Right renal cortex interstitium (tissue), 3 donors: ENCODE data around the gene MRPL36. TPM values are rescaled to one million over a fixed set of nuclear protein-coding genes. Genes with fewer than 3 reads are reported as not detected.

Source experiments
- DNase-seq, 3 donors: peaks; one replicate each; pipeline ENCODE4 v3.0.0-alpha.2; 2013; ENCODE audit warnings: low read depth in 3 of 3, low spot score in 2 of 3
- polyA plus RNA-seq, 3 donors: library from polyadenylated mRNA; unstranded; fragments of 120-200 nt; gene quantifications; one replicate each; pipeline ENCODE4 v1.2.1, GENCODE V29; 2013; ENCODE audit not compliant: insufficient read length in 3 of 3

Gene MRPL36
- polyA plus RNA-seq, 3 donors, result 36.6 to 44.6 (median 42.1) TPM

- DNase-seq, result no peak
Observed at GRCh38 chr5:1754531-1755220, 45.0 kb downstream of the MRPL36 start.

DNA sequence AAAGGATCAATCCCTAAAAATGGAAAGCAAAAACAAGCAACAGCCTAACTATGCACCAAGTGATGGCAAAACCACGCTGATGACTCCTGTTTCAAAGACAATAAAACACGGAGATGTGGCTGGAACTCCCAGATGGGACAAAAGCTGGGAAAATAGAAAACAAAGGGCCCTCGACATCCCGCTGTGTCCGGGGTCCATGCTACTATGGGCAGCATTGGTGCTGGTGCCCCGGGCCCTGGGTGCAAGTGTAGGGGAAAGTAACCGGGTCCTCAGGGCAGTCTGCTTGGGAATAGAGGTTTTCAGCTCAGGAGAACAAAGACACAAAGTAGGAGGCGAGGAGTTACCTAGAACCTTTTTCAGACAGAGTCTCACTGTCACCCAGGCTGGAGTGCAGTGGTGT is 46.1 kb downstream of the MRPL36 start:
- no peak for DNase-seq

DNA sequence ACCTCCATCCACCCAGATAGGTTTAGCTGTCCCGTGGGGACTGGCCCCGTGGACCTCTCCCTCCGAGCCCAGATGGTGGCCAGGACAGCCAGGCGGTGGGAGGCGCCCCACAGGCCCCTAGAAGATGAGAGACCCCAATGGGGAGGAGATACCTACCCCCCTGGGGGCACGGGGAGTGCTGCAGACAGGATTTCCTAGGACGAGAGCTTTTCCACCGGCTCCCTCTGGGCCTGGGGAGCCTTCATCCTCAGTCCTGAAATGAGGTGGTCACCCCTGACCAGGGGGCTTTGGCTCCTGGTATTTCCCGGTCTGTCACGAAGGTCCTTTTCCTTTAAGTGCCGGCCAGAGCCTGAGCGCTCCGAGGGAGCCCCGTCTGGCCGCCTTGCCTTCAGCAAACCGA is 46.8 kb downstream of the MRPL36 start:
- DNase-seq, result no peak

DNA sequence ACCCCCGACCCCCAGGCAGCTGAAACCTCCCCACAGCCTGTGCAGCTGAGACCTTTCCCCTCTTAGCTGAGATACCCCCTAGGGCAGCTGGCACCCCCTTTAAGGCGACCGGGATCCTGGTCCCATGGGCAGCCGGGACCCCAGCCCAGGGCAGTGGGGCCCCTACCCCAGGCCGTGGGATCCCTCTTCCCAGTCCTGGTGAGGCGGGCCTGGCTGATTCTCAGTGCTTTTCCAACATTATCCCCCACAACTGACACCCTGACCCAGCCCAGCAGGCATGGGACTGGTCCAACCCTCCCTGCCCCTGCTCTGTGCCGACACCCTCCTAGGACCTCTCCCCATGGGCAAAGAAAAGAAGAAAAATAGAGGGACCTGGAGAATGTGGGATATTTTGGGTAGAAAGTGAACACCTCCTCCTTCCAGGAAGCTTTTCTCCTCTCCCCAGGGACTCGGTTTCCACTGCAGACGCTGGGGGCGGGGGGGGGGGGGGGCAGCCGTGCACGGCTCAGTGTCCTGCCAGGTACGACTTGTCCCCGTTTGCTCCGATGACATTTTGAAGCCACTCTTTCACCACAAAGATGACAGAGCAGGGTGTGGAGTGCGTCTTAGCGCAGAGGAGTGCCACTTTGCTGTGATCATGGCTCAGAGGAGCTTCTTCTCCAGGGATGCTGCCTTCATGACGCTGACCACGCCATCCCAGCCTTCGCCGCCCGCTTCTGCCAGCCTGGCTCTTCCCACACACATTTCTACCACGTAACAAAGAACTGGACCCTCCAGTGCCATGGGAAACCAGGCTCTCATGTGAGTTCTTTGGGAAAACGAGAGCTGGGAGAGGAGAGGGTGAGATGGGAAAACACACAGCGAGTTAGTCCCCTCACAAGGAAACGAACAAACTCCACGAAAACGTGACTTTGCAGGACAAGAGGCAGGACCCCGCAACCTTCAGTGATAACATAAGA is 47.5 kb downstream of the MRPL36 start:
- no peak for DNase-seq

DNA sequence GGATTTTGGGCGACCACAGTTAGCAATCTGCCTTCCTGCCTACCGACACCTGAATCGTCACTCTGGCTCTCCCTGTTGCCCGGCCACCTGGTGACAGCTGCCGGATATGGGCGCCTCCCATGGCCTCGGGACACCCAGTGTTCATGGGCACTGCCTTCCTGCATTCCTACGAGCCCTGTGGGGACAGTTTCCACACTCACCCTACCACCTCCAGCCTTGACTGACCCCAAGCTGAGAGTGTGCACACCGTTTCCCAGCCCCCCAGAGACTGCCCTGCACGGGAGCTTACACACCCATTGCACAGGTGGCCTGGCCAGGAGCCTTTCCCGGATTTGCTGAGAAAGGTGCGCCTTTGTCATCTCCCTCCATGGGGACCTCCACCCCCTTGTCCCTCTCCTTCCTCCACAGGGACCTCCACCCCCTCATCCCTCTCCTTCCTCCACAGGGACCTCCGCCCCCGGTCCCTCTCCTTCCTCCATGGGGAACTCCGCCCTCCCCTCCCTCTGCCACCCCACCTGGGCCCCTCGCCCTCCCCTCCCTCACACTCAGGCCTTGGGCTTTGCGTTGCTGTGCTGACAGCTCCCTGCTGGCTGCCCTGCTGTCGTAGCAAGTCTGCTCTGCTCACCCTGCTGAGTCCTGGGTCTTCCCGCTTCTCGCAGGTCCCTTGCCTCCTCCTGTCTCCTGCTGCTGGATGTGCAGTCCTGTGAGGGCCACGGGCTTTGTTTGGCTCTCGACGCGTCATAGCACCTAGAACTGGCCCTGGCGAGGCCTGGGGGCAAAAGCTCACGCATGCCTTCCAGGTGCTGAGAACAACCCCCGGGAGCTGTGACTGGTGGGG is 48.4 kb downstream of the MRPL36 start:
- DNase-seq, result no peak

GRCh38 chr5:1750469-1750868 is 49.2 kb downstream of the MRPL36 start:
- DNase-seq, result no peak

DNA sequence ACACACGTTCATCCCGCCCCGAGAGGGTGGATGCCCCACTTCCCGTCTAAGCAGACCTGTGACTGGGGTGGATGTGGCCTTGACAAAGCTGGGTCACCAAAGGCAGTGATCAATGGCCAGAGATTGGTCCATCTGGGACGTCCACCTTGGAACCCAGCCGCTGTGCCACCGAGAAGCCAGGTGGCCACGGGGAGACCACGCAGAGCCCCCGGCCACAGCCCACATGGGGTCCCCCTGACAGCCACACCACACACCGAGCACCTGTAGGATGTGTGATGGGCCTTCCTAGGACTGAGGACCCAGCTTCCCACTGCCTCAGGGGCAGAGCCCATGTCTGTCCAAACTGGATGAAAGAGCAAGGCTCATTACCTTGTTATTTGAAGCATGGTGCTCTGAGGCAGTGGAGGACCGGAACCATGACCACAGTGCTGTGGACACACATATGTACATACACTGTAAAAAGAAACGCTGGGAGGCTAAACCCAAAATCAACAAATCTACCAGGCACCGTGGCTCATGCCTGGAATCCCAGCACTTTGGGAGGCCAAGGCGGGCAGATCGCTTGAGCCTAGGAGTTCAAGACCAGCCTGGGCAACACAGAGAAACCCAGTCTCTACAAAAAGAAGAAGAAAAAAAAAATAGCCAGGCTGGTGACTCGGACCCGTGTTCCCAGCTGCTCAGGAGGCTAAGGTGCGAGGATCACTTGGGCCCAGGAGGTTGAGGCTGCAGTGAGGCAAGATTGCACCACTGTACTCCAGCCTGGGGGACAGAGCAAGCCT is 50.1 kb downstream of the MRPL36 start:
- DNase-seq, result no peak

DNA sequence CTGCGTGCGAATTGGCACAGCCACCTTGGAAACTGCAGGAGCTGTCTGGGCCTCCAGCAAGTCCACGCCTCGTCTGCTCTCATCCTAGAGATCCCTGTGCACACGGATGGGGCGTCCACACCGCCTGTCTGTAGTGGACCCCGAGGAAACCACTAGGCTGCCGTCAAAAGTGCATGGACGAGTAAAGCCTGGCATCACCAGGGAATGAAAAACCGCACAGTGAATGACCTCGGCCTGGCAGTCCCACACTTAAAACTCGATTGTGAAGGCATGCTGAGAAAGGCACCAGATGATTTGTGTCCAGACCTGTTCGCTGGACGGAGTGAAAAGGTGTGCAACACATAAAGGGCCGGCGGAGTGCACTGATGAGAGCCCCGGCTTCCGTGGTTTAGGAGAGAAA is 50.8 kb downstream of the MRPL36 start:
- no peak for DNase-seq

Other genes starting within 250 kb of the MRPL36 start
- gene NDUFS6, start 1.6 kb upstream of the MRPL36 start, polyA plus RNA-seq, result 10 to 100 TPM; 52.6 to 61.3 (median 54.6) TPM
- gene IRX4, start 83.1 kb upstream of the MRPL36 start, polyA plus RNA-seq, result under 1 TPM; 0.24 to 0.61 (median 0.29) TPM